ENCODE measurements around the gene GOLGA8T.
A peak's percentile ranks its signal among the peaks of the same experiment; 100 is the strongest.
"Not testable (repeated sequence)": the region's sequence is repeated elsewhere in the genome, so short reads cannot be mapped to it uniquely, and the experiment has no call there.

Gene GOLGA8T, protein sequence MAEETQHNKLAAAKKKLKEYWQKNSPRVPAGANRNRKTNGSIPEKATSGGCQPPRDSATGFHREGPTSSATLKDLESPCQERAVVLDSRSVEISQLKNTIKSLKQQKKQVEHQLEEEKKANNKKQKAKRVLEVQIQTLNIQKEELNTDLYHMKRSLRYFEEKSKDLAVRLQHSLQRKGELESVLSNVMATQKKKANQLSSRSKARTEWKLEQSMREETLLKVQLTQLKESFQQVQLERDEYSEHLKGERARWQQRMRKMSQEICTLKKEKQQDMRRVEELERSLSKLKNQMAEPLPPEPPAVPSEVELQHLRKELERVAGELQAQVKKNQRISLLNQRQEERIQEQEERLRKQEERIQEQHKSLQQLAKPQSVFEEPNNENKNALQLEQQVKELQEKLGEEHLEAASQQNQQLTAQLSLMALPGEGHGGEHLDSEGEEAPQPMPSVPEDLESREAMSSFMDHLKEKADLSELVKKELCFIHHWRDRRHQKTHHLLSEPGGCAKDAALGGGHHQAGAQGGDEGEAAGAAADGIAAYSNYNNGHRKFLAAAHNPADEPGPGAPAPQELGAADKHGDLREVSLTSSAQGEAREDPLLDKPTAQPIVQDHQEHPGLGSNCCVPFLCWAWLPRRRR

DNA sequence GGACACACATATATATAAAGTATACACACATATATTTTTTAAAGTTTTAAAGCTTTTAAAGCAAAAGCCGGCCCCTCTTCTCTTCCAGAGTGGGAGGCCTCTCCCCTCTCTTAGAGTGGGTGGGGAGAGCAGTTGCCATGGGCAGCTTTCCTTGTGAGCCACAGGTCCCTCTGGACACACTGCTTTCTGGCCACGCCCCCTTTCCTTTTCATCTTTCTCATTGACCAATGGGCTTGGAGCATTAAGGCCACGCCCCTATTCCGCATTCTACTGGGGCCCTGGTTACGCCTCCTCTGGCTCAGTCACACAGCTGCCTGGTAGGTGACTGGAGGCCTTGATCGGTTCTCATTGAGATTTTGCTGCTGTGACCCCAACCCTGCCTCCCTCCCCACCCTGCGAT lies at the start of gene GOLGA8T:
Gene GOLGA8T, plus strand, starts transcription at position 301 of the 400 bp plus-strand sequence. Its CDS starts 98 bp downstream, at position 399.
- not testable (repeated sequence) for DNase-seq (ENCODE audit: low read depth, low spot score)

DNA sequence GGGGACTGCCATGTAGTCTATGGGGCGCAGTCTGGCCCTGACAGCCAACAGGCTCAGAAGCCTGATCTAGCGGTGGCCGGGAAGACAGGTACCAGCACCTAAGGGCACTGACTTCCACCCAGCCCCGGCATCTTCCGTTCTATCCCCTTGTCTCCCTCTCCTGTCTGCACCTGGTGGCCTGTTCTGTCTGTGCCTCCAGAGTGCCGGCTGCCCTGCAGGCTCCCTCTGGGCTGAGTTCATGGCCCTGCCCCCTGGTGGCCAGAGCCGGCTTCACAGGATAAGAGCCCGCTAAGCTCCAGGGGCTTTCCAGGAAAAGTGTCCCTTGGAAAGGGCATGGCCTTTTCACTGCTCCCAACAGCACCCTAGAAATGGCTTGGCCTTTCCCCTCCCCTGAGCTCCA lies 37.0 kb upstream of the GOLGA8T start:
- not testable (repeated sequence) for DNase-seq (ENCODE audit: low read depth, low spot score)

DNA sequence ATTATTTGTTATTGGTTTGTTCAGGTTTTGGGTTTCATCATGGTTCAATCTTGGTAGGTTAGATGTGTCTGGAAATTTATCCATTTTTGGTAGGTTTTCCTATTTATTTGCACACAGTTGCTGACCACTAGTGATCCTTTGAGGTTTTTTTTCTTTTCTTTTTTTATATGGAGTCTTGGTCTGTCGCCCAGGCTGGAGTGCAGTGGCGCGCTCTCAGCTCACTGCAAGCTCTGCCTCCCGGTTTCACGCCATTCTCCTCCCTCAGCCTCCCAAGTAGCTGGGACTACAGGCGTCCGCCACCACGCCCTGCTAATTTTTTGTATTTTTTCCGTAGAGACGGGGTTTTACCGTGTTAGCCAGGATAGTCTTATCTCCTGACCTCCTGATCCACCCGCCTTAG lies 32.0 kb upstream of the GOLGA8T start:
- not testable (repeated sequence) for DNase-seq (ENCODE audit: low read depth, low spot score)

DNA sequence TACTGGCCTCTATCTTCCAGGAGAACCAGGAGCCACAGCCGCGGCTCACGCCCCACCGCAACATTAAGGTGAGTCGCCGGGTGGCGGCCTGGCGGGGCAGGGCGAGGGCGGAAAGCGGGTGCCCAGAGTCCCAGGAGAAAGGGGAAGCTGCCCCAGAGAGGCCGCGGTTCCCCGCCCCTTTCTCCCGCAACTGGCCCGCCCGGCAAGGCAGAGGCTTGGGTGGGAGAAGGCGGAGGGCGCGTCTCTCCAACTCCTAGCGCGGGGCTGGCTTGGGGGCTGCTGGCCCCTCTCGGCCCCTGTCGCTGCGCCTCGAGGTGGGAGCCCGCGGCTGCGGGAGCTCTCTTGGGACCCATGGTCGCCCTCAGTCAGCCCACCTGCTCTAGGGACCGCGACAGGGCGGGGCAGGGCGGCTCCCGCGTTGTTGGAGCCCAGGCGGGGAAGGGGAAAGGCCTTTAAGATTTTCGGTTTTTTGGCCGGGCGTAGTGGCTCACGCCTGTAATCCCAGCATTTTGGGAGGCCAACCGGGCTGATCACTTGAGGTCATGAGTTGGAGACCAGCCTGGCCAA lies 30.8 kb upstream of the GOLGA8T start:
- not testable (repeated sequence) for DNase-seq (ENCODE audit: low read depth, low spot score)

DNA sequence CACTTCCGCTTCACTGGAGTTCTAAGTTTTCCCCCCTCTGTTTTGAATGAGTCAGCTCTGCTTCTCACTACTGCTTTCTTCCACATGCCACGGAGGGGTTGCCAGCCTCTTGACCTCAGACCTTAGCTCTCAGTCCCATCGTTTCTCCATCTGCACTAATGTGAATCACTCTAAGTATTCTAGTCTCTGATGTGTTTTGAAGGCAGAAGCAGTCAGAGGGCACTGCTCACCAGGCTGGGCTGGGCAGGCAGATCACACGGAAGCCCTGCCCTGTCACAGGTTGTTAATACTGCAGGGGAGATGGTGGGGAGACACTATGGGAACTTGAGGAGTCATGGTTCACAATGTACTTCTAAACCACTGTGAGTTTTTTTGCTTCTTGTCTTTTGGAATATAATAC lies 24.3 kb upstream of the GOLGA8T start:
- not testable (repeated sequence) for DNase-seq (ENCODE audit: low read depth, low spot score)

DNA sequence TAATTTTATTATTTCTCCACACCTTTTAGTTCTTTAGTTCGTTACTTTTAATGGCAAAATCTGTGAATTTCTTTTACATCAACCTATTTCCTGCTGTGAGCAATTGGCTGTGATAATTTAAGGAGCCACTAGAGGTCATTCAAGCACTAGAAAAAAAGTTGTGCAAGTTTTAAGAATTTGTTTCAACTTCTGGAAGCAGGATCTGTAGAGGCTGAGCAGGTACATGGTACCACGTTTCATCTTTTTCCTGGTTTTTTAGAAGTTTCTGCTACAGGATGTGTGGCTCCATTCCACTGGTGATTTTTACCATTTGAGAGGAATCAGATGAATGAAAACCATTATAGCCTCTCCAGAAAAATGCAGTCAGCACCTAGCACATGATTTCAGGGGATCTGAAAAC lies 4.8 kb upstream of the GOLGA8T start:
- DNase-seq (ENCODE audit: low read depth, low spot score): not testable (repeated sequence)

DNA sequence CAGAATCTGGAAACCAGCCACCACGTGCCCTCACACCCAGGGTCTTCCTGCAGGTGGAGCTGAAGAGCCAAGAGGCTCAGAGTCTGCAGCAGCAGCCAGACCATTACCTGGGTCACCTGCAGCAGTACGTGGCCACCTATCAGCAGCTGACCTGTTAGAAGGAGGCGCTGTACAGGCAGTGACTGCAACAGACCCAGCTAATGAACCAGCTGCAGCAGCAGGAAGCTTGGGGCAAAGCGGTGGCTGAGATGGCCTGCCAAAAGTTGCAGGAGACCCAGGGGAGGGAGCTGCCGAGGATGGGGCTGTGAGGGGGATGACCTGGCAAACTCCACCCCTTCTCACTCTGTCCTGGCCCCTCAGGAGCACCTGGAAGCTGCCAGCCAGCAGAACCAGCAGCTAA lies 8.4 kb downstream of the GOLGA8T start:
- DNase-seq (ENCODE audit: low read depth, low spot score): not testable (repeated sequence)

DNA sequence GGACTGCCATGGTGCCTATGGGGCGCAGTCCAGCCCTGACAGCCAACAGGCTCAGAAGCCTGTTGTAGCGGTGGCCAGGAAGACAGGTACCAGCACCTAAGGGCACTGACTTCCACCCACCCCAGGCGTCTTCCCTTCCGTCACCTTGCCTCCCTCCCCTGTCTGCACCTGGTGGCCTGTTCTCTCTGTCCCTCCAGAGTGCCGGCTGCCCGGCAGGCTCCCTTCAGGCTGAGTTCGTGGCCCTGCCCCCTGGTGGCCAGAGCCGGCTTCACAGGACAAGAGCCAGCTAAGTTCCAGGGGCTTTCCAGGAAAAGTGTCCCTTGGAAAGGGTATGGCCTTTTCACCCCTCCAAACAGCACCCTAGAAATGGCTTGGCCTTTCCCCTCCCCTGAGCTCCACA lies 15.0 kb downstream of the GOLGA8T start:
- not testable (repeated sequence) for DNase-seq (ENCODE audit: low read depth, low spot score)

DNA sequence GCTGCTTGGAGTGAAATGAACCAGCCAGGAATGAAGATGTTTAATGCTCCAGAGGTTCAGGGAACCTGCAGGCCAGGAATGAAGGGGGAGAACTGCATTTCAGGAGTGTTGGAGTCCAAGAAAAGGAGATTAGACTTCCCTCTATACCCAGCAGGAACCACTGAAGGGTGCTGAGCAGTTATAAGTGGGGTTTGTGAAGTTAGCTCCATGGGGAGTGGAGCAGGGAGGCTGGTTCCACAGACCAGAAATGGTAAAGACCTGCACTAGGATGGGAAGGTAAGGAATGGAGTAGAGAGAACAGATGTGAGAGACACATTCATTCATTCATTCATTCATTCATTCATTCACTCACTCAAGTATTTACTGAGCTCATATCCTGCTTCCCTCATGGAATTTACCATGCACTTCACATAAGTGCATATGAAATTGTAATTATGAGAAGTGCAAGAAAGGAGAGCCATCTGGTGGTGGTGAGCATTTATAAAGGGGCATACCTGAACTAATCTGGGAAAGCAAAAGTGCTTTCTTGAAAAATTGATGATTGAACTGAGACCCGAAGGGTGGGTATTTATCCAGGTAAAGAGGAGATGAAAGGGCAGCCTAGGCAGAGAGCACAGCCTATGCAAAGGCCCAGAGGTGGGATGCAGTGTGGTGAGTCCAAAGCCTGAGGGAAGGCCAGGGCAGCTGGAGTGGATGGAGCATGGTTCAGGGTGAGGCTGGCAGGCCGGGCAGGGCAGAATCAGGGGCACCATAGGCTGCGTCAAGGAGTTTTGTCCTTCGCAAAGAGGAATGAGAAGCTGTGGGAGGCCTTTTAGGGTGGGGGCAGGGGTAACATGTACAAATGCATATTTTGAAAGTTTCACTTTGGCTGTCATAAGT lies 27.9 kb downstream of the GOLGA8T start:
- DNase-seq (ENCODE audit: low read depth, low spot score): not testable (repeated sequence)

DNA sequence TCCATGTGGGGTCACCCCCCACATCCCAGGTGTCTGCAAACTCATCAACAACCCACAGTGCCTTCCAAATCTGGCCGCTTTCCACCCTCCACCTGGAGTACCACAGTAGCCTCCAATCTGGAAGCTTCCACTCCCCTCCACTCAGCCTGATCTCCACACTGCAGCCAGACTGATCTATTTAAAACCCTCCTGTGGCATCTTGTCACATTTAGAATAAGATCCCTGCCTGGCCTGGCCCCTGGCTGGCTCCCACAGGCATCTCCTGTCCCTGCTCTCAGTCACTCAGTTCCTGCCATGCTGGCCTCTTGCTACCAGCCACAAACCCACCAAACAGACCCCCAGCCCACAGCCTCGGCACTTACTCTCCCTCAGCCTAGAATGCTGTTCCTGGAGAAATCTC lies 28.9 kb downstream of the GOLGA8T start:
- DNase-seq (ENCODE audit: low read depth, low spot score): not testable (repeated sequence)

DNA sequence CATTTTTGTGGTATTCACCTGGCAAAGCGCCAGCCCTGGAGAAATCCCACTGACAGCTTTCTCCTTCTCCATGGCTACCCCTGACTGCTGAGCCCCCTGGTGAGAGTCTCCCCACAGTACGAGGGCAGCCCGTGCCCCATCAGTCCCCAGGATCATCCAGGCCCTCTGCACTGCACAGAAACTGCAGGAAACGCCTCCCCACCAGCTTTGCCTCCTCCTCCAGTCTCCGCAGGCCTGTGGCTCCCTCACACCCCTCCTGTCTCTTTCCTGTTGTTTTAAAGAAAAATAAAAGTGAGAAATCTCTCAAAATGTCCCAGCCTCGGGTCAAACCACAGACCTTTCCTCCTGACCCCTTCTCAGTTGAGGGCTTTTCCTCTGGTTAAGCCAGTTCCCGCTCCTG lies 29.4 kb downstream of the GOLGA8T start:
- DNase-seq (ENCODE audit: low read depth, low spot score): not testable (repeated sequence)

DNA sequence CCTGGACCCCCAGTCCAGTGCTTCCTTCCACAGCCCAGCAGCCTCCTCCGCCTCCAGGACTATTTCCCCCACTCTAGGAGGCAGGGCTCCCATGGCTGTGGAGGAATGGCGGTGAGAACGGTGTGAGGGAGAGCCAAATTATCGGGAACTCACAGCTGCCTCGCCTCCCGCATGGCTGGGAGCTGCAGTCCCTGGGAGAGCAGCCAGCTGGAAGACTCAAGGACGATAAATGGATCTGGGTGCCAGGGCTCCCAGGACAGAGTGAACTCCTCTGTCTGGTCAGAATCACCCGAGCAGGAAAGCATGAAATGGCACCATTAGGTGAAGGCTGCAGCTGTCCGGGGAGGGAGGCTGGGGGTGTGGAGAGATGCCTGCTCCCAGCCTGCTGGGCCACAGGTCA lies 32.6 kb downstream of the GOLGA8T start:
- DNase-seq (ENCODE audit: low read depth, low spot score): not testable (repeated sequence)

DNA sequence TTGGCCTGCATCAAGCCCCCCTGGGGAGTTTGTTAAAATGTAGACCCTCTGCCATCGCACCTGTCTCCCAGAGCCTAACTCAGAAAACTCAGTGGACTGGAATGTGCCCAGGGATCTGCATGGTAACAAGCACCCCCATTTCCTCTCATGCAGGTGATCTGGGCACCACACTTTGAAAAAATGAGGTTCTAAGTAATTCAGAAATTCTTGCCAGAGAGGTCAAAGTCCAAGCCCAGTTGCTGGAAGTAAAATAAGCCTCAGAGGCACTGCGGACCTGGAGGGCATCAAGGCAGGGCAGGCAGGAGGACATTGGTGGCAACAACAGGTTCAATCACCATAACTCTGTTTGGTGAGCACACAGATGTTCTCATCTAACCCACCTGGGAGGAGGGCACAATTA lies 33.0 kb downstream of the GOLGA8T start:
- DNase-seq (ENCODE audit: low read depth, low spot score): not testable (repeated sequence)

DNA sequence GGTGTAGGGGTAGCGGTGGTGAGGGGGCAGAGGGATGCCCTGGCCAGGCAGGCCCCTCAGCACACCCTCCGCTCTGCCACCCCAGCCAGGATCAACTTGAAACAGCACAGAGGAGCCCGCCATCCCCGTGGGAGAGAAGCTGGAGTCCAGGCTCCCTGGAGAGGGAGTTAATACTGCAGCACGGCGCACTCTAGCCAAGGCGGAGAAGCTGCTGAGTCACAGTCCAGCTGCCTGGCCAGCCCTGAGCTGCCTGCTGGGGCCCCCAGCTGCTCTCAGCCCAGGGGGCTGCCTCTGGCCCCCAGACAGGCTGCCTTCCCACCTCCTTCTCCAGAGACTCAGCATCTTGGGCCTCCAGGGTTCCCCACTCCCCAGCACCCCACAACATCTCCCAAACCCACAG lies 36.6 kb downstream of the GOLGA8T start:
- not testable (repeated sequence) for DNase-seq (ENCODE audit: low read depth, low spot score)

DNA sequence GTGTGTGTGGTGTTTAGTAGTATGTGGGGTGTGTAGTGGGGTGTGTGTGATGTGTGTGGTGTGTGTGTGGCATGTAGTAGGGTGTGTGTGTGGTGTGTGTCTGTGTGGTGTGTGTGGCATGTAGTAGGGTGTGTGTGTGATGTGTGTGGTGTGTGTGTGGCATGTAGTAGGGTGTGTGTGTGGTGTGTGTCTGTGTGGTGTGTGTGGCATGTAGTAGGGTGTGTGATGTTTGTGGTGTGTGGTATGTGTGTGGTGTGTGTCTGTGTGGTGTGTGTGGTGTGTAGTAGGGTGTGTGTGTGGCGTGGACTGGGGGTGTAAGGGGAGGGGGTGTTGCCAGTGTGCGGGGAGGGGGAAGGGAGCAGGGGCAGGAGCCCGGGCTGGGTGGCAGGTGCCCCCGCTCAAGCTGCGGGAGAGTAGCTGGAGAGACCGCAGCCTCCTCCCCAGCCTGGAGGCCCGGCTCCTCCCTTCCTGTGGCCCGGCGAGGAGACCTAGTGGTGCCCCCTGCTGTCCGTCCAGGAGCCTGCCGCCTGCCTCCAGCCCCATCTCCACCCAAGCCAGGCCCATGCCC lies 38.3 kb downstream of the GOLGA8T start:
- DNase-seq (ENCODE audit: low read depth, low spot score): peak; percentile 24

DNA sequence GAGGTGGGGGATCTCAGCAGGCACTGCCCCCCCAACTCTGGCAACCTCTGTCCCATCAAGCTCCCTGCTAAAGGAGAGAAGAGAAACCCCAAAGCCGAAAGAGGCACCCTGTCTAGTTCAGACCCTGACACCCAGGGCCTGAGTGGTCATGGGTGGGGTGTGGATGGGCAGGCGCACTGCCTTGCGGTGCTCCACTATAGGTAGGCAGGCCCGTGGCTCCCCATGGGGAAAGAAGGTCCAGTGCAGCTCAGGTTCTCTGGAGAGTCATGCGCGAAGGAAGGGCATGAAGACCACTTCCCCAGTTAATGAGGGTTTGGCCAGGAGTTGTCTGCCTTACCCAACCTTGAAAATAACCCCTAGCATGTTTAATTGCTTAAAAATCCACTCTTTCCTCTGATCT lies 40.4 kb downstream of the GOLGA8T start:
- DNase-seq (ENCODE audit: low read depth, low spot score): not testable (repeated sequence)

DNA sequence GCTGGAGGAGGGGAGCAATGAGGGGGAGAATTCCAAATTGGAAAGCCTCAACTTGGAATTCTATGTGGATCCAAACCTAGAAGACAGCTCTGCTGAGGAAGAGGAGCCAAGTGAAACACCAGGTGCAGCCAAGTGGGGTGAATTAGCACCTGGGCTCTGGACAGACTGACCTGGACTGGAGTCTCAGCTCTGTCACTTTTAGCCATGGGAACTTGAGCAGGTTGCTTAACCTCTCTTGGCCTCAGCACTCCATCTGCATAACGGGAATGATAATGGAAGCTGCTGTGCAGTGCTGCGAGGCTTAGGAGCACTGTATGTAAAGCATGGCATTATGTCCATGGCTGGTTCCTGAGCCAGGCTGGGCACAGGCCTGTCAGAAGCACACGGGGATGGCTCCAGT lies 41.8 kb downstream of the GOLGA8T start:
- DNase-seq (ENCODE audit: low read depth, low spot score): not testable (repeated sequence)

DNA sequence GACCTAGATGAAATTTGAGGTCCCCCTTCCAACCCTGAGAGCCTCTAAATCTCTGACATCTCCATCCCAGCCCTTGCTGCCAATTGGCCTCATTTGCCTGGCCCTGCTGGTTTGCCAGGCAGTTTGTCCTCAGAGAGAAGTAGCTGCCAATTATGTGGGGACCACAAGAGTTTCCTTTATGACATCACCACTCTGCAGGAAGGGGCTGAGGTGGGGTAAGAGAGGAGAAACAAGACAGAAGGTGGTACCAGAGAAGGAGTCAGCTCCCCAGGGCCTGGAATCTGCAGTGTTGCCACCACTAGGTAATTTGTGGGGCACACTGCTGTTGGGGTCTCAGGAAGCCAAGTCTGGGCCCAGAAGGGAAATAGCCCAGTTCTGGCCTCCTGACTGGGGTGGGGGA lies 45.0 kb downstream of the GOLGA8T start:
- not testable (repeated sequence) for DNase-seq (ENCODE audit: low read depth, low spot score)

DNA sequence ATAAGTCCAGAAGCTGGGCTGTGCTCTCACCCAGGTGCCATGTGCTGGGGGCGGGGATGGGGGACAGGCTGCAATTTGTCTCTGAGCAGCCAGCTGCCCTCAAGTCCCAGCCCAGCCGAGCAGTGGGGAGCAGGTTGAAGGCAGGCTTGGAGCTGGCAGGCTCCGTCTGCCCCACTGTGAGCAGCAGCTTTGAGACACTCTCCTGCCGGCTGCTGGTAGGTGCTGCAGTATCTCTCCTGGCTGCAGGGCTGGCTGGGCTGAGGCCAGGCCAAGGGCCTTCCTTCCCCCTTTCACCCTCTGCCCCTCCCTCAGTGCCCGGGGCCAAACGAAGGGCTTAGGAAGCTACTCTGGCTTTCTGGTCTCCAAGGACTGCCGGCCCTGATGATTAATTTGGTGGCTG lies 50.6 kb downstream of the GOLGA8T start:
- DNase-seq (ENCODE audit: low read depth, low spot score): not testable (repeated sequence)

DNA sequence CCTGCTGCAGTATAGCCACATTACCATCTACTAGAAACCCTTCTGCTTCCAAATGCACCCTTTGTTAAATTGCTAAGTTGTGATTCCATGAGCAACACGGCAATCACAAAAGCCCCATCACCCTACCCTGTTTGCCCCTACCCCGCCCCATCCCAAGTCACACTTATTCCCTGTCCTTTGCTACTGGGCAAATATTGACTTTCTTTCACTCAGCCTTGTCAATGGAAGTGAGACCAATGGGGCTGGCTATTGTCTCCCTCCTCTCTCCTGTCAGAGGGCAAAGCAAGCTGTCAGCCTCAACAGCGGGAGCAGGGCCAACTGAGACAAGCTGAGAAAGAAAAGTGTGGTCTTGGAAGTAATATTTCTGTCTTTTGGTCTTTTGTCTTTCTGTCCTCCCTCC lies 52.6 kb downstream of the GOLGA8T start:
- DNase-seq (ENCODE audit: low read depth, low spot score): not testable (repeated sequence)

DNA sequence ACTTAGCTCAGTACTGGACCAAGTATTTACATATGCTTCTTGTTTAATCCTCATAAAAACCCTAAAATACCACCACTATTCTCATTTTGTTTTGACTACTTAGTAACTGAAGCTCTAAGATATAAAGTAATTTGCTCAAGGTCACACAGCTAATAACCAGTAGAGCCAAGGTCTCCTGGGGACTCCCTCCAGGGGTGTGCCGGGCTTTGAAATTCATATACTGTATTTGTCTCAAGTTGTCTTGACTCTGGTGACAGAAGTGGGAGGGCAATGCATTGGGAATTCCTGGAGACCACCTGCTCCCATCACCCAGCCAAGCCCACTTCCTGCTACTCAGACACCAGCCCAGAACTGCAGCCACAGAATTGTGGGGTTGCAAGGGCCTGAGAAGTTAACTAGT lies 54.9 kb downstream of the GOLGA8T start:
- not testable (repeated sequence) for DNase-seq (ENCODE audit: low read depth, low spot score)
